Upper lobe of left lung (tissue), 4 donors: ENCODE measurements around the gene FLNC.

Source experiments
- POLR2A ChIP-seq, 4 donors: fragments of 450-650 bp; IDR thresholded peaks; one replicate each; pipeline ENCODE4 v1.5.1; 2016 to 2017; ENCODE audit warnings: antibody characterized with exemption in 4 of 4, mild to moderate bottlenecking in 2 of 4
- POLR2AphosphoS5 ChIP-seq, 2 donors: sonication (generic); formaldehyde crosslinking; IDR thresholded peaks; one replicate each; pipeline ENCODE4 v1.5.1; 2017; ENCODE audit warnings: antibody characterized with exemption in 2 of 2
- TF ChIP-seq, protein P1 (sequence below), 6 experiments: fragments of 450-650 bp in 4 of 6; fragments of 200-600 bp in 2 of 6; sonication (generic) in 2 of 6; IDR thresholded peaks; one replicate each; pipeline ENCODE4 v1.5.1; 2016 to 2019; ENCODE audit warnings: antibody characterized with exemption in 6 of 6

DNA sequence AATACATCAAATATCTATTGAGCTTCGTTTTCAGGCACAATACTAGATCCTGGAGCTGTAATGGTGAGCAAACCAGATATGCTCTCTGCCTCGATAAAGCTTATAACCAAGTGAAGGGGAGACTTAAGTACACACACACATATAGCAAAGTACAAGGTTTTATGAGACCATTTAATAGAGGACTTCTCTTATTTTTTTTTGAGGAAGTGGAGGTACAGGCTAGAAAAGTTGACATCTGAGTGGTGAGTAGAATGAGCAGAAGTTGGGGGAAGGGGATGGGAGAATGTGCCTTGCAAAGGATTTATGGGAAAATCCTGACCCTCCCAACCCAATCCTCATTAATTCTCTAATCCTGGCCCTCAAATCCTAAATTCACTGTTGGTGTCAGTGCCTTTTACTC, 30.8 kb upstream of the FLNC start:
- TF ChIP-seq, protein P1, sequence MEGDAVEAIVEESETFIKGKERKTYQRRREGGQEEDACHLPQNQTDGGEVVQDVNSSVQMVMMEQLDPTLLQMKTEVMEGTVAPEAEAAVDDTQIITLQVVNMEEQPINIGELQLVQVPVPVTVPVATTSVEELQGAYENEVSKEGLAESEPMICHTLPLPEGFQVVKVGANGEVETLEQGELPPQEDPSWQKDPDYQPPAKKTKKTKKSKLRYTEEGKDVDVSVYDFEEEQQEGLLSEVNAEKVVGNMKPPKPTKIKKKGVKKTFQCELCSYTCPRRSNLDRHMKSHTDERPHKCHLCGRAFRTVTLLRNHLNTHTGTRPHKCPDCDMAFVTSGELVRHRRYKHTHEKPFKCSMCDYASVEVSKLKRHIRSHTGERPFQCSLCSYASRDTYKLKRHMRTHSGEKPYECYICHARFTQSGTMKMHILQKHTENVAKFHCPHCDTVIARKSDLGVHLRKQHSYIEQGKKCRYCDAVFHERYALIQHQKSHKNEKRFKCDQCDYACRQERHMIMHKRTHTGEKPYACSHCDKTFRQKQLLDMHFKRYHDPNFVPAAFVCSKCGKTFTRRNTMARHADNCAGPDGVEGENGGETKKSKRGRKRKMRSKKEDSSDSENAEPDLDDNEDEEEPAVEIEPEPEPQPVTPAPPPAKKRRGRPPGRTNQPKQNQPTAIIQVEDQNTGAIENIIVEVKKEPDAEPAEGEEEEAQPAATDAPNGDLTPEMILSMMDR (IDR thresholded peaks at IDR 0.05), result no peak
- TF ChIP-seq POLR2AphosphoS5 (IDR thresholded peaks at IDR 0.05), result no peak
- TF ChIP-seq POLR2A (IDR thresholded peaks at IDR 0.05), result no peak
